ENCODE data around the gene TMEM129. TPM values are rescaled to one million over a fixed set of nuclear protein-coding genes. Genes with fewer than 3 reads are reported as not detected.

TMEM129 gene
- total and polyA plus RNA-seq, 2 experiments from 2014 or later, result 16.4 to 64.4 TPM

- Mint-ChIP-seq H3K27ac (no peak overlapping the region), H3K4me3 (no peak overlapping the region), H3K4me1 (no peaks in the 10 kb centered on the region; the same call in 2 of the 3 replicates), H3K36me3 (ENCODE audit: low read depth) (peaks cover 94% of the 10 kb centered on the region), H3K27me3 (ENCODE audit: insufficient read depth, low read depth, poor library complexity) (peaks cover 37% of the 10 kb centered on the region), H3K9me3 (peaks cover 31% of the 10 kb centered on the region)
- no peak overlapping the region for H3K4me3 ChIP-seq
- H2AFZ ChIP-seq, result no peak overlapping the region
- H3K4me2 ChIP-seq, result no peak overlapping the region
- no peaks in the 10 kb centered on the region for H3K4me1 ChIP-seq (ENCODE audit: insufficient read depth)
- H3K9me2 ChIP-seq (ENCODE audit: insufficient read depth), result no peaks in the 10 kb centered on the region
- peaks cover 5% of the 10 kb centered on the region; the same call in 1 of the 2 replicates for H3F3A ChIP-seq (replicated peaks; ENCODE audit: low read depth)
- H3K27ac ChIP-seq (ENCODE audit: low read depth), result no peak overlapping the region
- H3K27me3 ChIP-seq (ENCODE audit: insufficient read depth), result no peaks in the 10 kb centered on the region
- H3K36me3 ChIP-seq (ENCODE audit: insufficient read depth), result peaks cover 55% of the 10 kb centered on the region
- TF ChIP-seq EZH2 (IDR thresholded peaks at IDR 0.05; ENCODE audit: low read depth, unreplicated experiment), result no peak
- TF ChIP-seq CREB1 (CRISPR knock-in tag; IDR thresholded peaks at IDR 0.05; ENCODE audit: low read depth), result no peak
- no peak for TF ChIP-seq EZH2phosphoT487 (IDR thresholded peaks at IDR 0.05; ENCODE audit: unreplicated experiment)
- no peak for TF ChIP-seq ETS1 (IDR thresholded peaks at IDR 0.05)
- no peak for TF ChIP-seq POLR2AphosphoS5 (IDR thresholded peaks at IDR 0.05; ENCODE audit: low read depth)
- TF ChIP-seq STAT1 (IDR thresholded peaks at IDR 0.05; ENCODE audit: unreplicated experiment), result no peak
- TF ChIP-seq JUNB (IDR thresholded peaks at IDR 0.05; ENCODE audit: unreplicated experiment), result no peak
- TF ChIP-seq CTCF (conservative IDR thresholded peaks at IDR 0.05; ENCODE audit: low read depth in 2 of 2), result no peak
- no peak for TF ChIP-seq ZNF331 (CRISPR knock-in tag; IDR thresholded peaks at IDR 0.05; ENCODE audit: low read depth)
- TF ChIP-seq ZNF462 (CRISPR knock-in tag; IDR thresholded peaks at IDR 0.05), result no peak
- no peak for TF ChIP-seq NANOG (IDR thresholded peaks at IDR 0.05; ENCODE audit: borderline replicate concordance)
- no peak for TF ChIP-seq REST (IDR thresholded peaks at IDR 0.05; ENCODE audit: unreplicated experiment)
- no peak for TF ChIP-seq ZNF114 (CRISPR knock-in tag; IDR thresholded peaks at IDR 0.05)
- ATAC-seq (no peak), DNase-seq (ENCODE audit: low spot score) (no peak)
- no peaks in the 10 kb centered on the region for H3K79me2 ChIP-seq (replicated peaks; ENCODE audit: insufficient read depth)
- no peaks in the 10 kb centered on the region; the same call in 1 of the 2 replicates for H4K20me1 ChIP-seq (replicated peaks; ENCODE audit: insufficient read depth)
These were observed 19.0 kb upstream of the TMEM129 start for GRCh38 chr4:1740021-1740545.

All from GM23338 (cell line).